Ureter (tissue), 1 donor: ENCODE measurements around the gene SND1. TPM values are rescaled to one million over a fixed set of nuclear protein-coding genes. Genes with fewer than 3 reads are reported as not detected.

Source experiments
- DNase-seq: peaks from one replicate; pipeline ENCODE4 v3.0.0-alpha.2; 2020; ENCODE audit warnings: low spot score
- total RNA-seq: library from RNA; stranded (reverse); gene quantifications from one replicate; pipeline ENCODE4 v1.2.4, GENCODE V29; 2023
- donor health status: DM: yes; HTN: yes; CAD: no.

SND1 gene
- total RNA-seq, result 208 TPM

DNA sequence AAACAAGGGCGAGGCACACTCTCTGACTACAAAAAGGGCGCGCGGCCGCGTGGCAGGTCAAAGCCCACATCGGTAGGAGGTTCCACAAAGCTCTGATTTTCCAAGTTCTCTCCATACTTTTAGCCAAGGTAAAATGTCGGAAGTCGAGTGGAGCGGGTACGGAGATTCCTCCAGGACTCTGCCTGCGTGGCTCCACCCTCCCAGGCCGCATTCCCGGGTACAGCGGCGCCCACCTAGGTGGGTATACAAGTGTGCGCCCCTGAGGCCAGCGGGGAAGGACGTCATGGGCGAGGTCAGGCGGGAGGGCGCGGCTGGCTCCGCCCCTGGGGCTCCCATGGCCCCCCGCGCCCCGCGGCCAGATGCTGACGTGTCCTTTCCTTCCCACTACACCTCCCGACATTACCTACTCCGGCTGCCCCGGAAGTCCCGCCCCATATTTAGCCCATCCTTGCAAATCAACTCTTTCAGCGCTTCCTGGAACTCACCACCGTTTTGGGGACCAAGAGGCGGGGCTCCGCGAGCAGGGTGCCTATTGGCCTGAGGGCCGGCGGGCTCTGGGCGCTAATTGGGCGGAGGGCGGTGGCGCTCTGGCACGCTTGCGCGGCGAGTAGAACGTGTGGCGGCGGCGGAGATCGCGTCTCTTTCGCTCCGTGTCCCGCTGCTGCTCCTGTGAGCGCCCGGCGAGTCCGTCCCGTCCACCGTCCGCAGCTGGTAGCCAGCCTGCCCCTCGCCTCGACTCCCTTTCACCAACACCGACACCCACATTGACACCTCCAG is at the start of gene SND1:
TSS of gene SND1 (plus strand) at position 639 of the 777 bp plus-strand sequence. CDS start 180 bp downstream, outside the sequence.
- peak; percentile 100 for DNase-seq

- no peak for DNase-seq
These were observed 43.5 kb upstream of the SND1 start for GRCh38 chr7:127608446-127608845.

DNA sequence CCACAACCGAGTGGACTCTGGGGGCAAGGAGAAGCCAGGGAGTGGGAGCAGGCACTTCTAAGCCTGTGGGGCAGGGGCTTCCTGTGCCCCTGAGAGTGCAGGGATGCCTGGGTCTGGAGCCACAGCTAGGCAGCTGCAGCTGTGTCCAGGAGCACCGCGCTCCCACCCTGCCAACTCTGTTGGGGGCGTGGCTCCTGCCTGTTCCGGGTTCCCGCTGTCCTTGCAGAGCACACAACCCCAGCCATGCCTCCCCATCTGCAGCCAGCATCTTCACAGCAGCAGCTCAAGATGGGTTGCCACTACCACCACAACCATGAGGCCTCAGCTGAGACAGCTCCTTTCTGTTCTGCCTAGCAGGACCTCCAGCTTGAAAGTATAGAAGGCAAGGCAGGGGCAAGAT is 42.7 kb upstream of the SND1 start:
- no peak for DNase-seq

- DNase-seq, result no peak
These were observed 39.7 kb upstream of the SND1 start for GRCh38 chr7:127612263-127612662.

- no peak for DNase-seq
These were observed 35.3 kb upstream of the SND1 start for GRCh38 chr7:127616724-127617123.

DNA sequence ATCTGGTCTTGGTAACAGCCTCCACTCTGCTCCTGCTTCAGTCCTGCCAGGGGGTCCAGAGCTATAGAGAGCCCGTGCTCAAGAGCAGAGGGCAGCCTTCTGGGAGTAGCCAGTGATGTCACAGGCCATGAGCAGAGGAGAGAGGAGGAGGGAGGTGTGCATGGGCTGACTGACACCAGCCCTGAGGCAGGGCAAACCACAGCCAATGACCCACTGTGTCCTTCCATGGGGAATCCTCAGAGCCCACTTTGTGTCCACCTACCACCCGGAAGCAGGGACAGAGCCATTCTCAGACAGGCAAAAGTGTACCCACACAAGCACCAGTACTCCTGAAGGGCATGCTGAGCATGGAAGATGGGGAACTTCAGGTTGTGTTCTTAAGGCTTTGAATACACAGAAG is 34.0 kb upstream of the SND1 start, which contains the start of gene PAX4:
TSS of gene PAX4 (minus strand) at position 101 of the 400 bp plus-strand sequence. CDS start 2,214 bp downstream, outside the sequence.
- DNase-seq, result no peak

GRCh38 chr7:127618775-127619174 is 33.2 kb upstream of the SND1 start:
- no peak for DNase-seq

- DNase-seq, result no peak
These were observed 32.2 kb upstream of the SND1 start for GRCh38 chr7:127619681-127620405.

GRCh38 chr7:127620406-127621233 is 31.4 kb upstream of the SND1 start:
- DNase-seq, result no peak

GRCh38 chr7:127625331-127625730 is 26.7 kb upstream of the SND1 start:
- DNase-seq, result no peak

DNA sequence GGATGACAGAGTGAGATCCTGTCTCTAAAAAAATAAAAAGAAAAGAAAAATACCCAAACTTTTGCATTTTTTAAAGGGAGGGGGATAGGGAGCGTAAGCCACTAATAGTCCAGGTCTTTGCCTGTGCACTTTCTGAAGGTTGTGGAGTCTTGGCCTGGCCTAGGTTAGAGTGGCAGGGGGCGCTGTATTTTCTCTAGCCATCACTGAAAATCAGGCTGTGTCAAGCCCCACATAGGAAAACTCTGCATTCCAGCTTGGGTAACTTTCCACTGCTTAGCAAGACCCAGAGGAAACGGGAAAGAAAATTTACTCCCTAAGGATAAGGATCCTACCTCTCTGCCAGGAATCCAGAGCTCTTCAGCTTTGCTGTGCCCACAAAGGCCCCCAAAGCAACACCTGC is 23.5 kb upstream of the SND1 start:
- no peak for DNase-seq

DNA sequence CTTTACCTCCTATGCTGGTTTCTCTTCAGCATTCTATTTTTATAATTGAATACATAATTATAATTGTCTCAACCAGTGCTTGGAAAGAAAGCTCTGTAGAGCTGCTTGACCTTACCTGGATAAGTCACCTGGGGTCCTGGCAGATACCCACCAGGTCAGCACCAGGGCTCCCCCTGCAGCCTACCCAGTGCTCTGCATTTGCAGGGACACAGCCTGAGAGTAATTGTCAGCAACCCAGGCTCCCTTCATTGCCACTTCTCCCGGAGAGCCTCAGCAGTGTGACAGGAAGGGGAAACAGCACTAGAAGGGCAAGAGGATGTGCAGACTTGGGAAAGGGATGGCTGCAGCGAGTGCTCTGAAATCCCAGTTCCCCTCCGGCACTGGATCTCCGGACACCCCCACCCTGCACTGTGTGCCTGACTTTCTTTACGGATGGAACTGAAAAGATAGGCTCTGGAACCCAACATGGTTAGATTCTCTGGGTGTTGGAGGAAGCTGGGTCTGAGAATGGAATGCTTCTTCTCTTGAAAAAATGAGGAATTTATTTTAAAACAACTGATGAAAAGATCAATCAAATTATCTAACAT is 22.6 kb upstream of the SND1 start:
- DNase-seq, result no peak

- no peak for DNase-seq
These were observed 19.6 kb upstream of the SND1 start for GRCh38 chr7:127632276-127632910.

- DNase-seq, result no peak
These were observed 16.2 kb upstream of the SND1 start for GRCh38 chr7:127635659-127636285.

- DNase-seq, result no peak
These were observed 13.8 kb upstream of the SND1 start for GRCh38 chr7:127638197-127638596.

- DNase-seq, result no peak
These were observed 7.5 kb upstream of the SND1 start for GRCh38 chr7:127644484-127644883.

- DNase-seq, result no peak
These were observed 4.4 kb upstream of the SND1 start for GRCh38 chr7:127647636-127648035.

GRCh38 chr7:127648986-127649385 is 3.0 kb upstream of the SND1 start:
- no peak for DNase-seq

GRCh38 chr7:127650847-127651555 is 993 bp upstream of the SND1 start:
- no peak for DNase-seq
